Stimulated activated CD8-positive, alpha-beta memory T cell treated with anti-CD3 and anti-CD28 coated beads, Interleukin-15, amount 100 ng/mL, for 48 hours (primary cell): ENCODE data around the gene INTS4.
"Not testable (repeated sequence)": the region's sequence is repeated elsewhere in the genome, so short reads cannot be mapped to it uniquely, and the experiment has no call there.

Experiments used
- DNase-seq, 2 donors: peaks; one replicate each; pipeline ENCODE4 v3.0.0-alpha.2; 2020; ENCODE audit warnings: low read depth in 2 of 2

INTS4 gene, protein sequence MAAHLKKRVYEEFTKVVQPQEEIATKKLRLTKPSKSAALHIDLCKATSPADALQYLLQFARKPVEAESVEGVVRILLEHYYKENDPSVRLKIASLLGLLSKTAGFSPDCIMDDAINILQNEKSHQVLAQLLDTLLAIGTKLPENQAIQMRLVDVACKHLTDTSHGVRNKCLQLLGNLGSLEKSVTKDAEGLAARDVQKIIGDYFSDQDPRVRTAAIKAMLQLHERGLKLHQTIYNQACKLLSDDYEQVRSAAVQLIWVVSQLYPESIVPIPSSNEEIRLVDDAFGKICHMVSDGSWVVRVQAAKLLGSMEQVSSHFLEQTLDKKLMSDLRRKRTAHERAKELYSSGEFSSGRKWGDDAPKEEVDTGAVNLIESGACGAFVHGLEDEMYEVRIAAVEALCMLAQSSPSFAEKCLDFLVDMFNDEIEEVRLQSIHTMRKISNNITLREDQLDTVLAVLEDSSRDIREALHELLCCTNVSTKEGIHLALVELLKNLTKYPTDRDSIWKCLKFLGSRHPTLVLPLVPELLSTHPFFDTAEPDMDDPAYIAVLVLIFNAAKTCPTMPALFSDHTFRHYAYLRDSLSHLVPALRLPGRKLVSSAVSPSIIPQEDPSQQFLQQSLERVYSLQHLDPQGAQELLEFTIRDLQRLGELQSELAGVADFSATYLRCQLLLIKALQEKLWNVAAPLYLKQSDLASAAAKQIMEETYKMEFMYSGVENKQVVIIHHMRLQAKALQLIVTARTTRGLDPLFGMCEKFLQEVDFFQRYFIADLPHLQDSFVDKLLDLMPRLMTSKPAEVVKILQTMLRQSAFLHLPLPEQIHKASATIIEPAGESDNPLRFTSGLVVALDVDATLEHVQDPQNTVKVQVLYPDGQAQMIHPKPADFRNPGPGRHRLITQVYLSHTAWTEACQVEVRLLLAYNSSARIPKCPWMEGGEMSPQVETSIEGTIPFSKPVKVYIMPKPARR

DNA sequence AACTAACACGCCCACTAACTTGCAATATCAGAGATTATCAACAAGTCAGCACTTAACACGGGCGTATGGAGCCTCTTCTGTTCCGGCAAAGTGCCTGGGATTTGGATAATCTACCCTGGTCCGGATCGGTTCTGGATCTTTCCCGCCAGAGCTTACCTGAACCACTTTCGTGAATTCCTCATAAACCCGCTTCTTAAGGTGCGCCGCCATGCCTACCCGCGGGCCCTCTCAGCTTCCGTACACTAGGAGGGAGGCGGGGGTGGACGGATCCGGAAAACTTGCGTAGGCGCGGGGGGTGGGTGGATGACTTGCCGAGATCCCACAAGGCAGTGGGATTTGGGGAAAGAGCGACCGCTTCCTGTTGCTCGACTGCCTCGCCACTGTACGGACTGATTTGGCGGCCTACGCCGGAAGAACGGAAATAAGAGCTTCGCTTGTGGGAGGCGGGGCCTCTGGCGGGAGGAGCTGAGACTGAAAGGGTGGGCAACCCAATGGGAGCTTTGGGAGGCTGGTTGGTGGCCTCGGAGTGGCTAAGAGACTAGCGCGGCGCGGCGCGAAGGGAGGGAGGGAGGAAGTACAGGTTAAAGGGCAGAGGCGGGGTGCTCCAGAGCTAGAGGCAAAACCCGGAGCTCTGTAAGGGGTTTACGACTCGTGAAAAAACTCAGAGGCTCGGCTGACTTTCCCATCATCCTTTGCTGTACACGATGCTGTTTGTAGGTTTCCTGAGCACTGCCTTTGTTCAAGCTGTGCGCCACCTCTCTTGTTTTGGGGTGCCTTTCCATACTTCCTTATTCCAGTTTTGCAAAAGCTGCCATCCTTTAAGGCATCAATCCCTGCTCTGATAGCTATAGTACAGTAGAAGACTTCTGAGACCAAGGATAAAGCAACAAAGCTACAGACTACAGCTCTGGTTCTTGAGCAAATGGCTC is at the start of gene INTS4:
Gene INTS4 (minus strand): TSS at position 235 of the 929 bp plus-strand sequence. CDS start 25 bp downstream, at position 210.
- DNase-seq = peak; percentile 96

DNA sequence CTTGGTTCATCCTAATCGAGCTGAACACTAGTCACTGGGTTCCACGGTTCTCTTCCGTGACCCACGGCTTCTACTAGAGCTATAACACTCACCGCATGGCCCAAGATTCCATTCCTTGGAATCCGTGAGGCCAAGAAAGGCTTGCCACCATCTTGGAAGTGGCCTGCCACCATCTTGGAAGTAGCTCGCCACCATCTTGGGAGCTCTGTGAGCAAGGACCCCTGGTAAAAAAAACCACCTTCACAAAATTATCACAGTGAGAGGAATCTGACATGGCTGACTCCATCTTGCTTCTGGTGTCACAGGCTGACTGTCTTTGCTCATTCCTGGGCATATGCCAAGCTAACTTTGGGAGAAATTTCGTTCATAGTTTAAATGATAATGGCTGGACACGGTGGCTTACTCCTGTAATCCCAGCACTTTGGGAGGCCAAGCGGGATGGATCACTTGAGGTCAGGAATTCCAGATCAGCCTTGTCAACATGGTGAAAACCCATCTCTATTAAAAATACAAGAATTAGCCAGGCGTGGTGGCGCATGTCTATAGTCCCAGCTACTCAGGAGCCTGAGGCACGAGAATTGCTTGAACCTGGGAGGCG is 47.5 kb upstream of the INTS4 start:
- DNase-seq = no peak

DNA sequence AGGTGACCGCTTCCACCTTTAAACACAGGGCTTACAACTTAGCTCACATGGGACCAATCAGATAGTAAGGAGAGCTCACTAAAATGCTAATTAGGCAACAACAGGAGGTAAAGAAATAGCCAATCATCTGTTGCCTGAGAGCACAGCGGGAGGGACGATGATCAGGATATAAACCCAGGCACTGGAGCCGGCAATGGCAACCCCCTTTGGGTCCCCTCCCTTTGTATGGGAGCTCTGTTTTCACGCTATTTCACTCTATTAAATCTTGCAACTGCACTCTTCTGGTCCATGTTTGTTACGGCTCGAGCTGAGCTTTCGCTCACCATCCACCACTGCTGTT is 46.9 kb upstream of the INTS4 start:
- DNase-seq = not testable (repeated sequence)

DNA sequence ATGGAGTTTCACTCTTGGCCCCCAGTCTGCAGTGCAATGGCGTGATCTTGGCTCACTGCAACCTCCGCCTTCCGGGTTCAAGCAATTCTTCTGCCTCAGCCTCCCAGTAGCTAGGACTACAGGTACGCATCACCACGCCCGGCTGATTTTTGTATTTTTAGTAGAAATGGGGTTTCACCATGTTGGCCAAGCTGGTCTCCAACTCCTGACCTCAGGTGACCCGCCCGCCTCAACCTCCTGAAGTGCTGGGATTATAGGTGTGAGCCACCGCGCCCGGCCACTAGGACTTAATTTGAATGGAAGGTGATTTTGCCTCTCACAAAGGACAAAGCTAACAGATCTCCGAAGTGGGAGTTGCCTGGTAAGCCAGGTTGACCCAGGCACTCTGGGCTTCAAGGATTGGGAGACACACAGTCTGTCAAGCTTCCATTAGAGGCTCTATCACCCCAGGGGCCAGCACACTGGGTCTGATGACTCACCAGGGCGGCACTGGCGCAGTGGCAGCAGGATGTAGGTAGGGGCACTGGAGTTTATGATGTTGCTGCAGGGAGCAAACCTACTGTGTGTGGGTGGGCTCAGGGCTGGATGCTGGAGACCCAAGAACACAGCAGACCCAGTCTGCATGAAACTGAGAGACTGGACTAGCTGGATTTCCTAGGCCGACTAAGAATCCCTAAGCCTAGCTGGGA is 46.4 kb upstream of the INTS4 start:
- no peak for DNase-seq

DNA sequence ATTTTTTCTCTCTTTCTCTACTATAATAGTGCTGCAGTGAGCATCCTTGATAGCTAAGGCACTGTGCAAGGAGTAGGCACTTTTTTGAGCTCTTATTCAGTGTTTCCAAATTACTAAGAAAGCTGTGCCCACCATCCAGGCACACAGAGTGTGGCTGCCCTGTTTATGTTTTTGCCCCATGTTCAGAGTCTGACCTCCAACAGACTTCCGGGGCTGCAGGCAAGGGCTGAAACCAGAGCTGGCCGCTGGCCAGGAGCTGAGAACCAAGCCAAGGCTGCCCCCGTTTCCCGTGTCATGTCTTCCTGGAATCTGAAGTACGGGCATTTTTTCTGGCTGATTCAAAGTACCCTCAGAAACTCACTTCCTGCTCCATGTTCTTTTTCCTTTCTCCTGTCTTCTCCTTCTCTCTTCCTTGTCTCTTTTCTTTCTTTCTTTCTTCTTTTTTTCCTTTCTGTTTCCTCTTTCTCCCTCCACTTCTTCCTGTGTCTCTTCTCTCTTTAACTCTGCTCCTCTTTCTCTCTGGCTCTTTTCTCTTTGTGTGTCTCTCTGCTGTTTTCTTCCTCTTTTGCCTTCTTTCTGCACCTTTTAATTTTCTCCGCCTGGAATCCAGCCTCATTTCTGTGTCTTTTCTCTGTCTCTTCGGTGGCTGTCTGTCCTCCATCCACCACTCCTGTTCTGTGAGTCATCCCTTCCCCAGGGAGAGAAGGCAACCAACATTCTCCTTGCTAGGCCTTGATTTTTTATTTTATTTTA is 45.6 kb upstream of the INTS4 start:
- peak; percentile 29 for DNase-seq

DNA sequence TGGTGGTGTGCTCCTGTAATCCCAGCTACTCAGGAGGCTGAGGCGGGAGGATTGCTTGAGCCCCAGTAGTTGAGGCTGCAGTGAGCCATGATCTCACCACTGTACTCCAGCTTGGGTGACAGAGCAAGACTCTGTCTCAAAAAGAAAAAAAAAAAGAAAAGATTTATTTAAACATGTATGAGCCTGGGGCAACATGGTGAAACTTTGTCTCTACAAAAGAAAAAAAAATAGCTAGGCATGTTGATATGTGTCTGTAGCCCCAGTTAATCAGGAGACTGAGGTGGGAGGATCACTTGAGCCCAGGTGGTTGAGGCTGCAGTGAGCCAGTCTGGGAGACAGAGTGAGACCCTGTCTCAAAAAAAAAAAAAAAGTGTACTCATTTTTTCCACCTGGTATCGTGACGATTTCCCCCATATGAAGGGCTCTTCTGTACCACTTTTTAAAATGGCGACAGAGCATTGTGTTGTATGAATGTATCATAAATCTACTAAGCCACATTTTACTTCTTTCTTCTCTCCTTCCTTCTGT is 45.0 kb upstream of the INTS4 start:
- no peak for DNase-seq

DNA sequence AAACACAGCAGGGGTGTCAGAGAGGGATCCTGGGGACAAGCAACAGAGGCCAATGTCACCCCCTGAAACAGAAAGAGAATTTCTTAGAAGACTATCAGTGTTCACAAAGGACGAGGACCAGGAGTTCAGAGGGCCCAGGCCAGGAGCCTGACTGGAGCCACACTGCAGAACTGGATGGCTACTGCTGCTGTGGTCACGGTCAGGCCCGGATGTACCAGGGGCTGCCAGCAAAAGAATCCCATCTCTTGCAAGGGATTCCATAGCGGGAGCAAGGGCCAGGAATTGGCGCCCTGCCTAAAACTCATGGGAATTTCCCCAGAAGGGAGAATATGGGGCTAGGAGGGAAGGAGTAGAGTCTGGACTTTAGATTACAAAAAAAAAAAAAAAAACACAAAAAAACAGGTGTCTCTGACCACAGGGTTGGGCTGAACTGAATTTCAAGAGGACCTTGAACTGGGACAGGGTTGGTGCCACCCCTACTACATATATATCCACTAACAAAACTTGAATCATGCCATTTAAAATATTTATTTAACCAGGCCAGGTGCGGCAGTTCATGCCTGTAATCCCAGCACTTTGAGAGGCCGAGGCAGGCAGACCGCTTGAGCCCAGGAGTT is 44.3 kb upstream of the INTS4 start:
- DNase-seq = no peak

DNA sequence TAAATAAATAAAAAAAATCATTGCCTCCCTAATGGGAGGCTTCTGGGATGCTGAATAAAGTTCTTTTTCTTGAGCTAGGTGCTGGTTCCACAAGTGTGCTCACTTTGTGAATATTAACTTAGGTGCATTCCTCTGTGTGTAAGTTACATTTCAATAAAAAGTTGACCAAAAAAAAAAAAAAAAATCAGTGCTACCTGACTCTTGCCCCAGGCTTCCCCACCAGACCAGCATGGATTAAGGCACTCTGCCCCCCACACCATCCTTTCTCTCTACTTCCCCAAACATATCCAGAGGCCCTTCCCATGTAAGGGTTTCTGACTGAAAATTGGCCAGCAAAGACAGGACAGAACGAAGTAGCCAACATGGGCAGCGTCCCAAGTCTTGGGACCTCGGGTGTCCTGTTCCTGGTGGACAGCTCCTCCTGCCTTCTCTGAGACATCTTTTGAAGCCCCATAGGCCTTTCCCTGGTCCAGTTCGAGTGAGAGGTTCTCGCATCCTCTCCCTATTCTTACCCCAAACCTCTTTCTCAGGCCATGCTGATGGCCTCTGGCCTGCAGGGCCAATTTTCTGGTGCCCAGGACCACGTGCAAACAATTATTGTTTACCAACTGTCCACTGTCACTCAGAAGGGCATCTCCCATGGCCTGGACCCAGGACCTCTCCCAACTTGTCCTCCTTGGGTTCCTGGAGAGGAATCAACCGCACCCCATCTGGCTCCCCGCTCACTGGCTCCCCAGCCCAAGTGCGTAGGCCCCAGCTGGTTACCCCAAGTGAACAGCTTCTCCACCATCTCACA is 43.6 kb upstream of the INTS4 start:
- no peak for DNase-seq

DNA sequence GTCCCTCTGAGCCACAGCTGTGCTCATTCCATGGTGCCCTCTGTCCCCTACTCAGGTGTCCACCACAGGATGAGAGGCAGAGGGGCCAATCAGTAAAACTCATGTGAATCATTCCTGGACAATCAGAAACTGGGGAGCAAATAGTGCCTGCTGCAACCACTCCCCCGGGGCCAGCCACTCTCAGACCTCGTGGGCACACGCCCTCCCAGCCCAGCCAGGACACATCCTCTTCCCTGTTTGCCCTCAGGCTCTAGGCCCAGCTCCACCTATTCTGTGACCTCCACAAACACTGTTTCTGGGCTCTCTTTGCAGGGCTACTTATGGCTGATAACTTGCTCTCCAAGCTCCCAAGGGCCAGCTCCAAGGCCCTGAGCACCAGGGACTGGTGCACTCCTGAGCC is 42.6 kb upstream of the INTS4 start:
- DNase-seq = no peak

DNA sequence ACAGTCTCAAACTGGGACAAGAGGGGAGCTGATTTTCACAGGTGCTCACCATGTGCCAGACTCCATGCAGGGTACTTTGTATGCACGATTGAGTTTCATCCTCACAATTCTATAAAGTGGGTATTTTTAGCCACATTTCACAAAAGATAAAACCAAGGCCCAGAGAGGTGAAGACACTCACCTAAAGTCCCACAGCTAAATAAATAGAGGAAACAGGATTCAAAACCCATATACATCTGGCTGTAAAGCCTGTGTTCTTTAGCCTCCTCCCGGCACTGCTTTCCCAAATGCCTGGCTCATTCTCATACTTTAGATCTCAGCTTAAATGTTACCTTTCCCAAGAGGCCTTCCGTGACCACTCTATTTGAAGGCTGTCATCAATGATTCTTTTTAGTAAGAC is 41.8 kb upstream of the INTS4 start:
- DNase-seq = no peak

DNA sequence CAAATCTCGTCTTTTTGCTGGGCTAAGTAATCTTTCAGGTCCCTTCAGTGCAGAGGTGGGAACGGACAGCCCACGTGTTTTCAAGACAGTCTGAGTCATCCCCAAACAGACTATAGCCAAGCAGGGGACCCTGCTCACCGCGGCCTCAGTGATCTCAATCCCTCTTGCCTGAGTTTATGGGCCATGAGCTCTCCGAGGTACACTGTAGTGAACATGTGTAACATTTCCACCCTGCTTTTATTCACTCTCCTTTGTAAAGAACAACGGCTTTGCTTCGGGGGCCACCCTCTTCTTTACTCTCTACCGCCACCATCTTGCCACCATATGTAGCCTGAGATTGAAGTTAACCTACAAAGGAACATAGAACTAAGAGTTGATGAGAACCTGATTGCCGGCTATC is 40.2 kb upstream of the INTS4 start:
- DNase-seq = no peak

DNA sequence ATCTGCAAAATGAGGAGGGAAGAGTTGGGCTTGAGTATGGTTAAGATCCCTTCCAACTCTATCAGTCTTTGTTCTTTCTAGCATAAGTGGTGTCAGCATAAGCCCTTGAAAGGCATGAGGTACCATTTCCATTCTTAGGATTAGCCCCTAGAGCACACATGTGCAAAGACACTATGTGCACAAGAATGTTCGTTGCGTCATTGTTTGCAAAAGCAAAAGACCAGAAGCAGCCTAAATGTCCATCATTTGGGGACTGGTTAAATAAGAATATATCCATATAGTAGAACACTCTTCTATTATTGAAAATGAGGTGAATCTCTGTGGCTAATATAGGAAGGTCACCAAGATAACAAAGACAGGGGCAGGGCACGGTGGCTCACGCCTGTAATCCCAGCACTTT is 38.6 kb upstream of the INTS4 start:
- DNase-seq = no peak

DNA sequence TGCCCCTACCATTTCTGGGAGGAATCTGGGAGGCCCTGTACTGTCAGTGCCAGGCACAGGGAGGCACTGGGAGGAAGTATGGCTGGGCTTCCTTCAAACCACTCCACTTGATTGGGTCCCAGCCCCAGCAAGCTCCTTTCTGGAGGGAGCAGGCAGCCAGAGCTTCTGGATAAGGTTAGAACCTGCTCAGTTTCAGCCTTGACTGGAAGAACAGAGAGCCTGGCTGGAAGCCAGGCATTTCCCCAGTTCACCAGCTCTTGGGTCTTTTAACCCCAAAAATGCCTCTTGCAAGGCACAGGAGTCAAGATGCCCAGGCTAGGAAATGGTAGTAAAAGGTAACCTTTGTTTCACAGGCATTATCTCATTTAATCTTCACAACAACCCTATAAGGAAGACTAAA is 37.6 kb upstream of the INTS4 start:
- DNase-seq = no peak

DNA sequence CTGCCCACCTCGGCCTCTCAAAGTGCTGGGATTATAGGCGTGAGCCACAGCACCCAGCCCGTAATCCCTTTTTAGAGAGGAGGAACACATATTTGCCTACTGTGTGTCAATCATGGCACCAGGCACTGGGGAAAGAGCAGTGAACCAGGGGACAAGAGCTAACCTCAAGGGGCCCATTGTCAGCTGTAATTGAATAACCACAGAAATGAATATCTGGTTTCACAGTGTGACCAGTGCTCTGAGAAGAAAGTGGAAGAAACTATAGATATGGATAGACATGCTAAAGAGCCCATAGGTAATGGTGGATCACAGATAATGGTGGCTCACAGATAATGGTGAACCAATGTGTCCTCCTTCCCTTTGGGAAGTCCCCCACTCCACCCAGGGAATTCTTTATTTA is 37.2 kb upstream of the INTS4 start:
- no peak for DNase-seq

DNA sequence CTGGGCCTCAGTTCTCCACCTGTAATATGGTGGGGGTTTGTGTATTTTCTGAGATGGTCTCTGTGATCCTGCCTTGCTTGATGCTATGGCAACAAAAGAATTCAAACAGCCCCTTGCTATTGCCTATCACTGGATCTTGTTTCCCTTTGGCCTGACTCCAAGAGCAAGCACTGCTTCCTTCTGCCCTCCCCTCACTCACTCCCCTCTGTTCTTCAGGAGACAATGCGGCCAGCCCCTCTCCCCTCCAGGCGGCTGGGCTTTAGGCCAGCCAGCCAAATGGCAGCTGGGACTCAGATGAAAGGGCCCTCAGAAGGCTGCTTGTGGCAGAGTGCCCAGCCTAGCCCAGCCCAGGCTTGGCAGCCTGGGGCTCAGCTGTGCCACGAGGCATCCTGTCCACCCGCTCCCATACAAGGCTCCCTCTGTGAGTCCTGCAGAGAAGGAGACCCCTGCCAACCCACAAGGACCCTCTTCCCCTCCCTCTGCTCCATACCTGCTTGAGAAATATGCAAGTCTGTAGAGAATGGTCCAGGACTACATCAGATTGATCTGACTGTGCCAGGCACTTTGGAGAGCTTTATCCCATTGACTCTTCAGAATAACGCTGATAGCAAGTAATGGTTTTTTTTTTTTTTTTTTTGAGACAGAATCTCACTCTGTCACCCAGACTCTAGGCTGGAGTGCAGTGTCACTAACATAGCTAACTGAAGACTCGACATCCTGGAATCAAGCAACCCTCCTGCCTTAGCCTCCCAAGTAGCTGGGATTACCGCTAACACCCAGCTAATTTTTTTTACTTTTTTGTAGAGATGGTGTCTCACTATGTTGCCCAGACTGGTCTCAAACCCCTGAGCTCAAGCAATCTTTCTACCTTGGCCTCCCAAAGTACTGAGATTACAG is 36.2 kb upstream of the INTS4 start:
- no peak for DNase-seq

DNA sequence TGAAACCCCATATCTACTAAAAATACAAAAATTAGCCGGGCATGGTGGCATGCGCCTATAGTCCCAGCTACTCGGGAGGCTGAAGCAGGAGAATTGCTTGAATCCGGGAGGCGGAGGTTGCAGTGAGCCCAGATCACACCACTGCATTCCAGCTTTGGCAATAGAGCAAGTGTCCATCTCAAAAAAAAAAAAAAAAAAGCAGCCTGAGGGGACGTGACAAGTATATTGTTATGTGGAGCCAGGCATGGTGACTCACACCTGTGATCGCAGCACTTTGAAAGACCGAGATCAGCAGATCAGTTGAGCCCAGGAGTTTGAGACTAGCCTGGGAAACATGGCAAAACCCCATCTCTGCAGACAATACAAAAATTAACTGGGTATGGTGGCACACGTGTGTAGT is 34.0 kb upstream of the INTS4 start:
- DNase-seq = not testable (repeated sequence)

DNA sequence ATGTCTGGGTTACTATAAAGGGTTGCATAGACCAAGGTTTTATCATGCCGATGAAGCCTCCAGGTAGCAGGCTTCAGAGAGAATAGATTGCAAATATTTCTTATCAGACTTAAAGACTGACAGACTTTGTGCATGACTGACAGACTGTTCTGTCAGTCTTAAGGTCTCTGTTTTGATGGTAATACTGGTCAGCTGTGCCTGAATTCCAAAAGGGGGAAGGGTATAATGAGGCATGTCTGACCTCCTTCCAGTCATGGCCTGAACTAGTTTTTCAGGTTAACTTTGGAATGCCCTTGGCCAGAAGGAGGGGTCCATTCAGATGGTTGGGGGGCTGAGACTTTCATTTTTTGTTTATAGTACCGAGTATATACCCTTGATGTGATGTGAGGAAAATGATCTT is 33.3 kb upstream of the INTS4 start:
- no peak for DNase-seq
